Pons (tissue), 1 donor: ENCODE measurements around the gene OR6B3.
"Not testable (repeated sequence)": the region's sequence is repeated elsewhere in the genome, so short reads cannot be mapped to it uniquely, and the experiment has no call there.

ENCODE experiments used
- DNase-seq: peaks from one replicate; pipeline ENCODE4 v3.0.0-alpha.2; 2016; ENCODE audit warnings: low spot score

OR6B3 gene

DNA sequence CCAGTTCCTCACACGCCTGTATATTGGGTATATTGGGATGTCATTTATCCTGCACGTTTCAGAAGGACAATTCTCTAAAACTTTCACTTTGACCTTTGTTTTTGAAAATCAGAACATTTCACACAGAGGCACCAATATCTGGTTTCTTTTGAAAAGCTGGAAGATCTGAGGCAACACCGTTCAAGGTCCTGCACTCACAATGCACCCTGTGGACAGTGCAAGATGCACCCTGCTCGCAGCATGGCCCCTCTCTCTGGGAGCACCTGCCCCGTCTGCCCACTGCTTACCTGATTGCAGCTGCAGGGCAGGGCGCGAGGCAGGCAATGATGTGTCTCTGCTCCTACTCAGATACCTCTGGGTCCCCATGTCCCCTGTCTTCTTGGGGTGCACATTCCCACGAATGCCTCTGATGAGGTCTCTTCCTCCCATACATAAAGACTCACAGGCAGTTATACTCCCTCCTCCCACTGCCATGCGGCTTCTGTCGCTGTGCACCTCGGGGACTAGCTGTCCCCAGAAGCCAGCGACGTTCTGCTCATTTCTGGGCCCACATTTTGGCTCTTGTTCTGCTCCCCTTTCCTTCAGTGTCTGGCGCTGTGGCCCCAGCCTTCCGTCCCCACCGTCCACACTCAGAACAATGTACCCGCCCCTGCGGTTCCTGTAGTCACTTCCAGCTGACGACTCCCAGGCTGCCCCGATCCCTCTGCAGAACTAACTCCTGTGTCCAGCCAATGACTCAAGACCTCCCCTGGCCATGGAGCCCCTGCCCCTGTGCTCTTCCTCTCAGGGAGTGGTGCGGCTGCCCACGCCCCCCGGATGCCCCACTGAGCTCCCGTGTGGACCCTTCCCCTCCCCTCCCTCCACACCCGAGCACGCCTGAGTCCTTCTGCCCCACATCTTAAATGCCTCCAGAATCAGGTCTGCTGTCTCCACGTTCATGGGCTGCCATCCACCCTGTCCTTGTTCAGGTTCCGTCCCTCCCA lies at the start of gene OR6B3:
OR6B3 (minus strand) TSS at position 349 of the 983 bp plus-strand sequence.
- no peak for DNase-seq

DNA sequence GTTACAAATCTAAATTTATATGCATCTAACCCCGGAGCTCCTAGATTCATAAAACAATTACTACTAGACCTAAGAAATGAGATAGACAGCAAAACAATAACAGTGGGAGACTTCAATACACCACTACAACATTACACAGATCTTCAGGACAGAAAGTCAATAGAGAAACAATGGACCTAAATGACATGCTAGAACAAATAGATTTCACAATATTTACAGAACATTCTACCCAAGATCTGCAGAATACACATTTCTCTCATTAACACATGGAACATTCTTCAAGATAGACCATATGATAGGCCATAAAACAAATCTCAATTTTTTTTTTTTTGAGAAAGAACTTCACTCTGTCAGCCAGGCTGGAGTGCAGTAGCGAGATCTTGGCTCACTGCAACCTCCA lies 45.0 kb upstream of the OR6B3 start:
- no peak for DNase-seq

DNA sequence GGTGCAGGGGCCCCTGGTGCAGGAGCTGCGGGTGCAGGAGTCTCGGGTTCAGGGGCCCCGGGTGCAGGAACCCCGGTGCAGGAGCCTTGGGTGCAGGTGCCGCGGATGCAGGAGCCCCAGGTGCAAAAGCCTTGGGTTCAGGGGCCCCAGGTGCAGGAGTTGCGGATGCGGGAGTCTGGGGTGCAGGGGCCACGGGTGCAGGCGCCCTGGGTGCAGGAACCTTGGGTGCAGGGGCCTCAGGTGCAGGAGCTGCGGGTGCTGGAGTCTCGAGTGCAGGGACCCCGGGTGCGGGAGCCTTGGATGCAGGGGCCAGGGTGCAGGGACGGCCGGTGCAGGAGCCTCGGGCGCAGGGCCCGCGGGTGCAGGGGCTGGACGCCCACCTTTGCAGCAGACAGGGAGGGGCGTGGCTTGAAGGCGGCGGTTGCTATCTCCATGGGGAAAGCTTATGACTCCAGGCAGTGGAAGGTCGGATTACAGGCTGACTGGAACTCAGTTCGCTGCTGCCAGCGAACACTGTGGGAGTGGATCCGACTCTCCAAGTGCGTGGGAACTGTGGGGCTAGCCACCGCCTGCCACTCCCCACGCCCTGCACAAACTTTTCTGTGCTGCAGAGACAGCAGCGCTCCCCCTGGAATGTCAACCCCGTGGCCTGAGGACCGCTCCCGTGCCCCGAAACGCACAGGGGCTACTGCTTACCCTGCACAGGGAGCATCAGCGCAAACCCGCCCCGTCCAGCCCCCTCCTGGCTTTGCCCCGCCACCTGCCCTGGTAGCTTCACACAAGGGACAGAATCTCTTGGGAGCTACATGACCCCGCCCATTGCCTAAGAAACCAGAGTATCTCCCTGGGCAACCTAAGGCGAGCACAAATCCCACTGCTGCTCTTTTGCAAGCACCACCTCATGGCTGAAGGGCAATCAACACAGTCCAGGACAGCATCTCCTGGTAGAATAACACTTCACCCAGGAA lies 42.5 kb upstream of the OR6B3 start:
- DNase-seq = no peak

DNA sequence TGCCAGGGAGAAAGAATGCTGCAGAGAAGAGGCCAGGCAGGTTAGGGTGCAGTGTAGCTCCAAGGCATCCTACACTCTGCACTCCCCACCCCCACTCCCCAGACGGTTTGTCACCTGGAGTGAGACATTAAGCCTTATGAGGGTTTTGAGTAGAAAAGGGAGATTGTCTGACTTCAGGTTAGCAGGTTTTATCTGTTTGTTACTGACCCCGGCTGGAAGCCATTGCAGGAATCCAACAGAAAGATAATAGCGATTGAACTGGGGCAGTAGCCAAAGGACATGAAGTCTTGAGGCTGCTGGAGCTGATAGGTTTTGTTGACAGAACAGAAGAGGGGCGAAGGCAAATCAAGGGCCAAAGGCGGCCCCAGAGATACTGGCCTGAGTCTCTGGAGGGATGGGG lies 36.0 kb upstream of the OR6B3 start:
- DNase-seq = no peak

DNA sequence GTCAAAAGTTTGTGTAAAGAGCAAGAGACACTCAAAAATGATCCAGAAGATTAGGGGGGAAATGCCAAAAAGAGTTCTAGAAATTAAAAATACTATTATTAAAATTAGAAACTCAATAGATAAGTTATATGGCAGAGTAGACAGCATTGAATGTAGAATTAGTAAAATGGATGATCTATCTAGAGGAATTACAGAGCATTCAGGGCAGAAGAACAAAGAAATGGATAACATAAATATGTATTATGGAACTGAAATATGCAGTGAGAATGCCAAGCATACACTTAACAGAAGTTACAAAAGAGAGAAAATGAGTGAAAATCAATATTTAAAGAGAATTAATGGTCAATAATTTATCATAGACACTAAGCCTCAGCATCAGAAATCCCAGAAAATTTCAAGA lies 33.2 kb upstream of the OR6B3 start:
- DNase-seq = no peak

DNA sequence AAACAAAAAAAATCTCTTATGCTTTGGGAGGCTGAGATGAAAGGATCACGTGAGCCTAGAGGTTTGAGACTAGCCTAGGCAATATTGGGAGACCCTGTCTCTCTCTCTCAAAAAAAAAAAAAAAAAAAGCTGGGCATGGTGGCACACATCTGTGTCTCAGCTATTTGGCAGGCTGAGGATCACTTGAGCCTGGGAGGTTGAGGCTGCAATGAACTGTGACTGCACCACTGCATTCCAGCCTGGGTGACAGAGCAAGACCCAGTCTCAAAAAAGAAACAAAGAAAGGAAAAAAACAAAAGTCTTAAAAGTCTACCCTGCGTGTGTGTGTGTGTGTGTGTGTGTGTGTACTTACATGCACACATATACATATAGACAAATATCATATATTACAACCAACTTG lies 25.3 kb upstream of the OR6B3 start:
- DNase-seq = no peak

DNA sequence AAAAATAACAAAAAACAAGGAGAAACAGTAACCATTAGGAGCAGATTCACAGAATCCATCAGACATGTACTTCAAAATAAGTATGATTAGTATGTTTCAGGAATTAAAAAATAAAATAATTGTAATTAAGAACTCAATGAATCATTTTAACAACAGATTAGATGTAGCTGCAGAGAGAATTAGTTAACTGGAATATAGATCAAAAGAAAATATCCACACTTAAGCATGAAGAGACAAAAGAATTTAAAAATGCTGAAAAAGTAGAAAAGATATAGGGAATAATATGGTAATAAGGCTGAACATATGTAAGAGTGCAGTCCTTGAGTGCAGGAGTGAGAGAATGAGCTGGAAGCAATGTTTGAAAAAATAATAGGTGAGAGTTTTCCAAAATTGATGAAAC lies 24.1 kb upstream of the OR6B3 start:
- DNase-seq = no peak

DNA sequence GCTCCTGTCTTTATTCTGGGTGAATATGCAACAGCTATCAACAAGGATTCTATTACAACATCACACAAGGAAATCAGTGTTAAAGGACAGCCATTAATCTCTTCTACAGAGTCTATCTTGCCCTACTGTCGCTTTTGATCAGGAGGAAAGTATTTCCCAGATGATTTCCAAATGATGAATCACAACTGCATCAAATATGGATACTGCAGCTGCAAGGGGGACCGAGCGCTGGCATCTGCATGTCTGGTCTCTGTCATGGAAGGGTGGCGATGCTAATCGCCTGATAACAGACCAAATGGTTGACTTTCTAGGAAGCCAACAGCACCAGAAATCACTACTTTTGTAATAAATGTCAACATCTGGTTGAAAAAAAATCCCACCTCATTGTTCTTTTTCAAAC lies 21.2 kb upstream of the OR6B3 start:
- no peak for DNase-seq

DNA sequence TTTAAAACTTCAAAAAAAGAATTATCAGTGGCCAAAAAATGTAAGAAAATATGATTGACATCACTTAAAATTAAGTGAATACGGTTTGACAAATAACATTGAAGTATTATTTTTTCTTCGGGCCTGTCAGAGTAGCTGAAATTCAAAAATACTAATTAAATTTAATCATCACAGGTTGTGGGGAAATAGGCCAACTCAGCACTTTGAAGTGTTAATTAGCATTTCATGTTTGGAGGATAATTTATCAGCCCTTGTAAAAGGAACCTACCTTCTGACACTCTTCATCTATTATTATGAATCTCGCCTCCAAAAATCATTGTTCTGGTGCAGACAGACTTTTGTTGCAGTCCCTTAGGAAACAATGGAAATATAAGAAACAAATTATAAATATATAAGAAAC lies 17.6 kb upstream of the OR6B3 start:
- no peak for DNase-seq

DNA sequence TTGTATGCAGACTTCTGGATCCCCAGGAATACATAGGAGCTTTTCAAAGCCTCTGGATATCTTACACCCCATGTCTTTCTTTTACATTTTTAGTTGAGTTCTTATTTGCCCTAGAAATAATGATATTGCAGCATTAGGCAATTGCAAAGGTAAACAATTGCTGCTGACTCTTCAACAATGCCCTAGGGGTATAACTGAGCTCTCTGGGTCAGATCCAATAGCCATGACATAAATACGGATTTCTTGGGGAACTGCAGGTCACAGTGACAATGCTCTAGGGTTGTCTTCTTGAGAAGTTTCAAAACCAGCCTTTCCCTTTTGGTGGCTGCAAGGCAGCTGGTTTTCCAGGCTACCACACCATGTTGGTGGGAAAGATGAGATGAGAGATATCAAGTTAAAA lies 16.5 kb upstream of the OR6B3 start:
- no peak for DNase-seq

DNA sequence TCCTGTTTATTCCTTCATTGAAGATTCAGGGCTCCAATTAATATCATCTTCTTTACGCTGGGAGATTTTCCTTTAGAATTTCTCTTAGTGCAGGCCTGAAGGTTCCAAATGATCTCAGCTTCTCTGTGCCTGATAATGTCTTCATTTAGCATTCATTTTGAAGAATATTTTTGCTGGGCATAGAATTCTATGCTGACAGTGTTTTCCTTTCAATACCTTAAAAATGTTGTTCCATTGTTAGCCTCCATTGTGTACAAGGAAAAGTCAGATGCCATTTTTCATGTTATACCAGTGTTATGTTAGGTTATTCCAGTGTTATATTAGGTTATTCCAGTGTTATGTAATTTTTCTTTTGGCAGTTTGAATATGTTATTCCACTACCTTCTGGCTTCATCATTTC lies 14.9 kb upstream of the OR6B3 start:
- no peak for DNase-seq

DNA sequence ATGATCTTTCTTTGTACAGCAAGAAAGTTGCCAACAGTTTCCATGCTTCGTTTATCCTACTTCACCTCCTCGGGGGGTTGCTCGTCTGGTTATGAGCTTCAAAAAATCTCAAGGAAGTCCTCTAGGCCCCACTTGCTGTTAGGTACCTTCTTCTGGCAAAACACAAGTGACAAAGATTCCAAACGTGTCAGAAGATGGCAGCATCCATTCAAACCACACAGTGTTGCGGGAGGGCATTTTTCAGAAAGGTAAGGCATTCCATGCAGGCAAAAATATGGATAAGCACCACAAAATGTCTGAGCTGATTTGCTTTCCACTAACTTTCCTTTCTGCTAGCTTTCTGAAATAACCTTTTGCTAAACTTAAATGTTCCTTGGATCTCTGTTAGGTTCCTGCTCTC lies 13.2 kb upstream of the OR6B3 start:
- DNase-seq = no peak

DNA sequence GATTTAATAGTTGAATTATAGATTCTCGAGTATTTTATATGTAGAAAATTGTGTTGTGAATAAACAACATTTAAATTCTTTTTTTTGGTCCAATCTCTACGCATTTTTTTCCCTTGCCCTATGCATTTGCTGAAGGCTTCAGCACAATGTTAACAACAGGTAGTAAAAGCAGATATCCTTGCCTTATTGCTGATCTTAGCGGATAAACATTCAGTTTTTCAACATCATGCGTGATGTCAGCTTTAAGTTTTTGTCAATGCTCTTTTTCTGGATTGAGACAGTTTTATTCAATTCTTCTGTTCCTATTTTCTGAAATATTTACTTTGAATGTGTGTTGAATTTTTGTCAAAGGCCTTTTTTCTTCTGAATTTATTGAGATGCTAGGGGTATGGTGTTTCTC lies 11.6 kb upstream of the OR6B3 start:
- DNase-seq = no peak

DNA sequence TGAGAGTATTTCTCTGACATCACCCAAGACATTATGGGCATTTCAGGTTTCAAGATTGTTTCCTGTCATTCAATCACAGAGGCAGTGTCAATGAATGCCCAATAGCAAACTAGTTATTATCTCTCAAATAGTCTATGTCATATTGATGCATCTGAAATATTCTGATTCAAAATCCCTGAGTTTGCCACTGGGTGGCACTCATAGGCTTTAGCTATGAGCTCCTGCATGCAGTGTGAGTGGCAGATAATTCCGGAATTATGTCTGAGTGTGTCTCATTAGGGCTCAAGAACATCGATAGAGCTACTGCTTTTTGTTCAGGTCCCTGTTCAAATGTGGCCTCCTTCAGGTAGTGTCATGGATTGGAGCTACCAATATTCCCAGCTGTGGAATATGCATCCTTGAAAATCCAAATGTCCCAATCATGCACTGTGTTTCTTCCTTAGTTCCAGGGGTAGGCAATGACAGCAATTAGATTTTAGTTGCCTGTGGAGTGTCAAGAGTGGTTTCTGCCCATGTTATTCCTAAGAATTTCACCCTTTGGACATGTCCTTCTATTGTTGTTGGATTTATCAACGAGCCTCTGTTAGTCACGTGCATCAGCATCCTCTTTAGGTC lies 7.8 kb upstream of the OR6B3 start:
- peak; percentile 89 for DNase-seq

DNA sequence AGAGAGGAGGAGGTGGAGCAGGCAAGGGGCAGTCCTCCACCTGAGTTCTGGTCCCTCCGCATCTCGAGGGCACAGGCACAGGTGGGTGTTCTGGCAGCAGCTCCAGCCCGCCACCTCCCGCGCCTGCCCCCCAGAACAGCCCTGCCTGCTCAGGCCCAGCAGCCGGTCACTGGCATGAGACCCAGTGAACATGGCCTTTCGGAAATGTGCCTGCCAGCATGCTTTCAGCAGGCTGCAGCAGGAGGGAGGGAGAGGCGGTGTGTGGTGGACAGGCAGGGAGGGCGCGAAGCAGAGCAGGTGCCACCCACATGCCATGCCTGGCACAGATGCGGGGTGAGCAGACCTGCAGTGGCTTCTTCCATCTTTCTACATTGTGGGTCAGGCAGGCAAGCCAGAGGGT lies 3.4 kb upstream of the OR6B3 start:
- no peak for DNase-seq

DNA sequence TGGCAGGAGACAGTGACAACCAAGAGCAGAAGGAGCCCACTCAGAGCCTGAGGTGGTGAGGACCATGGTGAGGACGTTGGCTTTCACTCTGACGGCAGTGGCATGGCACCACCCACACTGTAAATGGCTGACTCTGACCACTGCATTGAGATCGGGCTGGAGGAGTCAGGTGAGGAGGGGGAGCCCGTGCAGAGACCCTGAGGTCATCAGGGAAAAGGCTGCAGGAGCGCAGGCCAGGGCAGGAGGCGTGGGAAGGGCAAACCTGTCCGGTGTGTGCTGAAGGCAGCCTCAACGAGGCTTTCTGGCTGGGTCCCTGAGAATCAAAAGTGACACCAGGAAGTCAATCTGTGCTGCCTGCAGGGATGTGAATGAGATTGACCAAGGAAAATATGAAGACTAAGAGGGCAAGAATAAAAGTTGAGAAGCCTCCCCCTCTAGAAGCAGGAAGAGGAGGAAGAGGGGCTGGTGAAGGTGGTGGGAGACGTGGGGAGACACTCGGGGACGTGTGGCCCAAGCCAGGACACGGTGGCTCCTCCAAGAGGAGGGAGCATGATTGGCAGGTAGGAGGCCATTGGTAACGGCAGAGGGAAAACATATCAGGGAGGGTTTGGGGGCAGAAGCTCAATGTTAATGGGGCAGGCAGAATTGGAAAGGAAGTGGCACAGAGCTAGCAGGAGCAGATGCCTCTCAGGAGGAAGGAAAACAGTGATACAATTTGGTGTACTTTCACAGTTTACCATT lies 2.0 kb upstream of the OR6B3 start:
- DNase-seq = no peak

DNA sequence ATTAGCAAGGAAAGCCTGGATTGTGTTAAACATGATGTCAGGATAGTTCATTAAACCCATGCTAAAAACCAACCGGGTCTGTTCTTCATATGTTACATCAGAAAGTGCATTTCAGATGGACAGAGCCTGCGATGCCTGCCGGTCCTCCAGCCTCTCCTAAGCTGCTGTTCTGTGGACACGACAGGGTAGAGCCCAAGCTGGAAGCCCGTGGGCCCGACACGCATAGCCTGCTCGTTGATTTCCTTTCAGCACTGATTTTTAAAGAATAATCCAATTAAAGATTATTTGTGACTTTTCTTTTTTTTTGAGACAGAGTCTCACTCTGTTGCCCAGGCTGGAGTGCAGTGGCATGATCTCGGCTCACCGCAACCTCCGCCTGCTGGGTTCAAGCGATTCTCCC lies 797 bp downstream of the OR6B3 start:
- DNase-seq = no peak

DNA sequence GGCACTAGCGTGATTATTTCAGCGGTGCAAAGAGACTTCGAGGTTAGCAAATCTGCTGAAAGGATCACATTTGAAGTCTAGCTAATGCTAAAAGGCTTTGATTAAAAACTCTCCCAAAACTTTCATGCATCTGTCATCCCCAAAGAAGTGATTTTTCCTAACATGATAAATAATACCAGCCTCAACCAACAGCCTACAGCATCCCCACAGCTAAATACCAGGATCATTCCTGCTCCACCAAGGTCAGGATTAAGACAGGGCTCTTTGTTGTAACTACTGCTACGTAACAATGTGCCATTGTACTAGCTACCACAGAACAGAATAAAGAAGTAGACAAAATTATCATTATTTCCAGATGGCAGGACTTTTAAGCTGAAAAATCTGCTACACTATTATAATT lies 1.6 kb downstream of the OR6B3 start:
- DNase-seq = peak; percentile 96

DNA sequence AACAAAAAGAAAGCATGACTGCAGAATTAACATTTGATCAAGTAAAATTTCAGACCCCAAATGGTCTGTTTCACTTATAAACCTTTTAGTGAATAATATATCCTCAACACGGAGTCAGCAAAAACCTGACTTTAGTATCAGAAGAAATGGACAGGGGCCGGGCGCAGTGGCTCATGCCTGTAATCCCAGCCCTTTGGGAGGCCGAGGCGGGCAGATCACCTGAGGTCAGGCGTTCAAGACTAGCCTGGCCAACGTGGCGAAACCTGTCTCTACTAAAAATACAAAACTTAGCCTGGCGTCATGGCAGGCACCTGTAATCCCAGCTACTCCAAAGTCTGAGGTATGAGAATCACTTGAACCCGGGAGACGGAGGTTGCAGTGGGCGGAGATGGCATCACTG lies 3.0 kb downstream of the OR6B3 start:
- DNase-seq = no peak

DNA sequence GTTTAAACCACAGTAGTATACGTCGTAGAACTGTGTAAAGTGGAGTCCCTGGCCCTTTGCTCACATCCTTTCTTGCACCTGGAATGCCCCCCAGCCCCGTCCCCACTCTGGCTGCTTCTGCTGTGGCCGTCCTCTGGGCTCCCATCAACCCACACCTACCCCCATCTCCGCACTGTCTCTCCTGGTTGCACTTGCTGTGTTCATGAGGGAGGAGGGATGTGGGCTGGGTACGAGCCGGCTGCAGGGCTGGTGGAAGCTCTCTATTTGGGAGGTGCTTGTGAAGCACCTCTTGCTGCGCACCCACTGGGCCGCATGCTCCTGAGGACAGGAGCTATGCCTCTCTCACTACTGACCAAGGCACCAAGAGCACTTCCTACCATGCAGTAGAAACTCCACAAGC lies 5.1 kb downstream of the OR6B3 start:
- no peak for DNase-seq

DNA sequence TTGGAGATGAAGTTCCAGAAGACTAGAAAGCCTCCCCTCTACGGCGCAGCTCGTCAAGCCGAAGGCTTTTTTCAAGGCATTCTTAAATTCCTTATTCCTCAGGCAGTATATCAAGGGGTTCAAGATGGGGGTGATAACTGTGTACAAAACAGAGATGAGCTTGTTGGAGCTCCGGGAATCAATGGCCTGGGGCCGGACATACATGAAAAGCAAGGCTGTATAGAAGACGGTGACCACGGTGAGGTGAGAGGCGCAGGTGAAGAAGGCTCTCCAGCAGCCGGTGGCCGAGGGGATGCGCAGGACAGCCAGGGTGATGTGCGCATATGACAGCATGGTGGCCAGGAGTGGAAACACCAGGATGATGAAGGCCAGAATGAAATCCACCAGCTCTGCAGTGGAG lies 8.2 kb downstream of the OR6B3 start:
- no peak for DNase-seq

DNA sequence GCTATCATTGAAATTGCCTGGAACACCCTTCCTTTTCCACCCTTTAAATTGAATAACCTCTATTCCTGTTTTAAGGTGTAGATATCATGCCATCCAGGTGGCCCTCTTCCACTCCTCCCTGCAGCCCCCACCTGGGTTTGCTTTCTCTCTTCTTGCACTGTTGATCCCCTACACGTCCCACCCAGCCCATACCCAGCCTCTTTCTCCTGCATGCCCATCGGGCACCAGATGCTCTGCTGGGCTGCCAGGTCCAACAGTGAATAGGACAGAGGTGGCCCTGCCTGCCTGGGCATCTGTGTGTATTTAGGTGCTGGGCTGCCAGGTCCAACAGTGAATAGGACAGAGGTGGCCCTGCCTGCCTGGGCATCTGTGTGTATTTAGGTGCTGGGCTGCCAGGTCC lies 9.2 kb downstream of the OR6B3 start:
- DNase-seq = not testable (repeated sequence)
